B cell (primary cell): ENCODE measurements around the gene SNX22. TPM values are rescaled to one million over a fixed set of nuclear protein-coding genes. Genes with fewer than 3 reads are reported as not detected.

Experiments used
- ATAC-seq: fragments of 200-7000 bp; cut with Tn5 transposase; one replicate; pipeline ENCODE4 v1.10.0; 2021; ENCODE audit warnings: low read depth, mild to moderate bottlenecking, moderate number of reproducible peaks, moderate library complexity
- CTCF ChIA-PET: fragments of 350-600 bp; sonication (Branson Sonifier 250); formaldehyde crosslinking; loops from one replicate; lab custom pipeline; 2021; ENCODE audit warnings: antibody characterized with exemption, inconsistent platforms; lab: Charles Lee
- POLR2A ChIA-PET: fragments of 350-600 bp; sonication (Branson Sonifier 250); formaldehyde crosslinking; loops from one replicate; lab custom pipeline; 2021; ENCODE audit warnings: antibody characterized with exemption; lab: Charles Lee
- DNase-seq: peaks from one replicate; pipeline ENCODE4 v3.0.0; 2013
- H2AFZ ChIP-seq: 2 replicates; pipeline ENCODE4 v1.6.1; 2012; ENCODE audit warnings: mild to moderate bottlenecking, low read depth, low read length; ENCODE audit not compliant: insufficient read depth, poor library complexity, severe bottlenecking
- H3K27ac ChIP-seq, 2 donors: 1 replicate in 1 of 2; 2 replicates in 1 of 2; pipeline ENCODE4 v1.5.1; 2012 to 2013; ENCODE audit warnings: low read length in 2 of 2, mild to moderate bottlenecking in 2 of 2, moderate library complexity in 1 of 2
- H3K27me3 ChIP-seq, 4 experiments: fragments of 200-600 bp in 1 of 4; sonication (generic) in 1 of 4; replicated peaks in 1 of 4; 1 replicate in 2 of 4; 2 replicates in 2 of 4; pipeline versions ENCODE4 v1.6.1 to v1.7.0; 2013 to 2016; ENCODE audit warnings: low read length in 3 of 4, mild to moderate bottlenecking in 2 of 4, mixed read lengths in 1 of 4, moderate library complexity in 1 of 4; ENCODE audit not compliant: insufficient read depth in 4 of 4, control insufficient read depth in 3 of 4; ENCODE audit errors: control extremely low read depth in 1 of 4
- H3K36me3 ChIP-seq, 2 experiments: replicated peaks in 1 of 2; 1 replicate in 1 of 2; 2 replicates in 1 of 2; pipeline versions ENCODE4 v1.6.1 to v1.7.1; 2013; ENCODE audit warnings: low read length in 1 of 2; ENCODE audit not compliant: insufficient read depth in 2 of 2, control insufficient read depth in 1 of 2; ENCODE audit errors: control extremely low read depth in 1 of 2, extremely low read depth in 1 of 2
- H3K4me1 ChIP-seq, 2 donors: fragments of 200-600 bp in 1 of 2; sonication (generic) in 1 of 2; 1 replicate in 1 of 2; 2 replicates in 1 of 2; pipeline versions ENCODE4 v1.5.1 to v1.6.1; 2013 to 2017; ENCODE audit warnings: low read length in 2 of 2; ENCODE audit not compliant: control insufficient read depth in 2 of 2, insufficient read depth in 2 of 2
- H3K4me2 ChIP-seq: replicated peaks from 2 replicates; pipeline ENCODE3; 2012; ENCODE audit warnings: mild to moderate bottlenecking, low read depth, low read length; ENCODE audit not compliant: poor library complexity, severe bottlenecking
- H3K4me3 ChIP-seq, 5 experiments: fragments of 200-600 bp in 1 of 5; sonication (generic) in 1 of 5; 1 replicate in 3 of 5; 2 replicates in 2 of 5; pipeline versions ENCODE4 v1.5.1 to v1.7.0; 2011 to 2016; ENCODE audit warnings: low read length in 4 of 5, mild to moderate bottlenecking in 4 of 5, low read depth in 2 of 5, control low read depth in 1 of 5, moderate library complexity in 1 of 5; ENCODE audit not compliant: insufficient read depth in 1 of 5; ENCODE audit errors: control extremely low read depth in 1 of 5, extremely low read depth in 1 of 5
- H3K79me2 ChIP-seq: fragments of 200-600 bp; sonication (generic); one replicate; pipeline ENCODE4 v1.6.0; 2016; ENCODE audit warnings: low read length; ENCODE audit not compliant: control insufficient read depth, insufficient read depth
- H3K9ac ChIP-seq: fragments of 200-600 bp; sonication (generic); 2 replicates; pipeline ENCODE4 v1.6.1; 2017; ENCODE audit warnings: mild to moderate bottlenecking, low read length, moderate library complexity
- H3K9me3 ChIP-seq, 3 donors: one replicate each; pipeline versions ENCODE4 v1.6.1 to v1.7.1; 2013; ENCODE audit warnings: low read length in 2 of 3; ENCODE audit not compliant: control insufficient read depth in 2 of 3, insufficient read depth in 1 of 3; ENCODE audit errors: control extremely low read depth in 1 of 3
- H4K20me1 ChIP-seq: 2 replicates; pipeline ENCODE4 v1.6.0; 2012; ENCODE audit warnings: mild to moderate bottlenecking, low read length; ENCODE audit not compliant: insufficient read depth, control insufficient read depth, poor library complexity, severe bottlenecking
- H3K27ac Mint-ChIP-seq: one replicate; pipeline ENCODE4 v1.8.0; 2021; ENCODE audit warnings: mixed read lengths
- H3K27me3 Mint-ChIP-seq: one replicate; pipeline ENCODE4 v1.8.0; 2021; ENCODE audit warnings: mixed read lengths
- H3K4me1 Mint-ChIP-seq: one replicate; pipeline ENCODE4 v1.8.0; 2021; ENCODE audit warnings: mixed read lengths
- H3K4me3 Mint-ChIP-seq: one replicate; pipeline ENCODE4 v1.8.0; 2021; ENCODE audit warnings: mixed read lengths
- H3K9me3 Mint-ChIP-seq: one replicate; pipeline ENCODE4 v1.8.0; 2022; ENCODE audit warnings: mixed read lengths; ENCODE audit not compliant: insufficient read depth
- EZH2 ChIP-seq: IDR thresholded peaks from 2 replicates; pipeline ENCODE4 v1.6.1; 2012; ENCODE audit warnings: borderline replicate concordance, low read depth, mild to moderate bottlenecking, moderate library complexity, low read length; ENCODE audit not compliant: insufficient read depth, poor library complexity, severe bottlenecking
- WGBS: methylation state at CpG from one replicate; pipeline ENCODE4 v1.1.5; 2013; ENCODE audit warnings: missing lambda C conversion rate; ENCODE audit not compliant: insufficient coverage; 5-methylcytosine and 5-hydroxymethylcytosine counted together
- intact Hi-C: fragments of 100-400 bp; cut with micrococcal nuclease; formaldehyde crosslinking; loops from one replicate; pipeline ENCODE4 v1.10.0; 2022
- polyA plus RNA-seq: library from polyadenylated mRNA; depleted of rRNA; stranded (reverse); fragments of >200 nt; gene quantifications from 2 replicates; pipeline ENCODE4 v1.2.3, GENCODE V29; 2012
- total RNA-seq, 2 donors: library from RNA; stranded (reverse); fragments of 120-200 nt in 1 of 2; gene quantifications; 1 replicate in 1 of 2; 2 replicates in 1 of 2; pipeline versions ENCODE4 v1.2.3 to v1.2.4, GENCODE V29; 2013 to 2022
- TF ChIP-seq, protein P1 (sequence below): fragments of 200-600 bp; IDR thresholded peaks from one replicate; pipeline ENCODE4 v1.8.0; 2022; ENCODE audit warnings: antibody characterized with exemption, mild to moderate bottlenecking

SNX22 gene
- total and polyA plus RNA-seq, 2 donors (not counting 1 experiment from before 2014, with no cell fraction given), result 44.9 to 305 TPM

GRCh38 chr15:64102497-64102896 is 49.0 kb upstream of the SNX22 start:
- Mint-ChIP-seq H3K27ac (peak overlapping the region; percentile 2), H3K27me3 (no peaks in the 10 kb centered on the region), H3K4me1 (peaks cover 64% of the 10 kb centered on the region), H3K9me3 (no peaks in the 10 kb centered on the region), H3K4me3 (no peak overlapping the region)
- Histone ChIP-seq H2AFZ (no peak overlapping the region), H3K4me3 (no peak overlapping the region), H3K9ac (no peak overlapping the region), H3K27ac (peak overlapping the region in 1 of 2 donors; percentile 34), H3K4me2 (no peak overlapping the region), H3K79me2 (peaks cover 100% of the 10 kb centered on the region), H3K27me3 (no peaks in the 10 kb centered on the region), H3K9me3 (peaks cover 0 to 1% (median 0%) of the 10 kb centered on the region in 3 donors), H3K4me1 (peaks cover 29 to 51% of the 10 kb centered on the region in 2 donors), H3K36me3 (peaks cover 4 to 6% of the 10 kb centered on the region in 2 experiments), H4K20me1 (peaks cover 72% of the 10 kb centered on the region)
- intact Hi-C loops, result no loop called here
- ChIA-PET CTCF (no interaction called here), POLR2A (interaction anchor here (0.9 kb wide), 1 partner anchor 9 kb away, joined by 3 read pairs; the partner anchor contains the start of gene CIAO2A)
- no peak for ATAC-seq
- WGBS, result no CpG with 5 or more reads among the region's 2 CpGs
- TF ChIP-seq EZH2, result no peak
- TF ChIP-seq, protein P1, sequence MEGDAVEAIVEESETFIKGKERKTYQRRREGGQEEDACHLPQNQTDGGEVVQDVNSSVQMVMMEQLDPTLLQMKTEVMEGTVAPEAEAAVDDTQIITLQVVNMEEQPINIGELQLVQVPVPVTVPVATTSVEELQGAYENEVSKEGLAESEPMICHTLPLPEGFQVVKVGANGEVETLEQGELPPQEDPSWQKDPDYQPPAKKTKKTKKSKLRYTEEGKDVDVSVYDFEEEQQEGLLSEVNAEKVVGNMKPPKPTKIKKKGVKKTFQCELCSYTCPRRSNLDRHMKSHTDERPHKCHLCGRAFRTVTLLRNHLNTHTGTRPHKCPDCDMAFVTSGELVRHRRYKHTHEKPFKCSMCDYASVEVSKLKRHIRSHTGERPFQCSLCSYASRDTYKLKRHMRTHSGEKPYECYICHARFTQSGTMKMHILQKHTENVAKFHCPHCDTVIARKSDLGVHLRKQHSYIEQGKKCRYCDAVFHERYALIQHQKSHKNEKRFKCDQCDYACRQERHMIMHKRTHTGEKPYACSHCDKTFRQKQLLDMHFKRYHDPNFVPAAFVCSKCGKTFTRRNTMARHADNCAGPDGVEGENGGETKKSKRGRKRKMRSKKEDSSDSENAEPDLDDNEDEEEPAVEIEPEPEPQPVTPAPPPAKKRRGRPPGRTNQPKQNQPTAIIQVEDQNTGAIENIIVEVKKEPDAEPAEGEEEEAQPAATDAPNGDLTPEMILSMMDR, result no peak
- no peak for DNase-seq

- Histone ChIP-seq H3K79me2 (peaks cover 100% of the 10 kb centered on the region), H3K4me1 (peaks cover 30 to 42% of the 10 kb centered on the region in 2 donors), H3K4me3 (no peak overlapping the region), H3K27ac (no peak overlapping the region), H3K4me2 (no peak overlapping the region), H3K27me3 (no peaks in the 10 kb centered on the region), H4K20me1 (peaks cover 58% of the 10 kb centered on the region), H2AFZ (no peak overlapping the region), H3K9ac (no peak overlapping the region), H3K36me3 (peaks cover 5 to 6% of the 10 kb centered on the region in 2 experiments), H3K9me3 (peaks cover 0 to 1% (median 0%) of the 10 kb centered on the region in 3 donors)
- intact Hi-C loops, result no loop called here
- 97% methylated on average over 5 of the region's 9 CpGs for WGBS
- no peak for ATAC-seq
- no peak overlapping the region for H3K4me3 Mint-ChIP-seq
- no peaks in the 10 kb centered on the region for H3K9me3 Mint-ChIP-seq
- H3K4me1 Mint-ChIP-seq, result peaks cover 54% of the 10 kb centered on the region
- ChIA-PET CTCF (interaction anchor here (0.6 kb wide), 1 partner anchor 30 kb away, joined by 3 read pairs; no protein-coding TSS in a partner anchor), POLR2A (interaction anchor here (0.6 kb wide), 1 partner anchor 11 kb away, joined by 4 read pairs; no protein-coding TSS in a partner anchor)
- no peak for DNase-seq
- H3K27ac Mint-ChIP-seq, result no peak overlapping the region
- H3K27me3 Mint-ChIP-seq, result no peaks in the 10 kb centered on the region
- TF ChIP-seq, protein P1, result no peak
- TF ChIP-seq EZH2, result no peak
Measured at GRCh38 chr15:64105113-64105704, 46.3 kb upstream of the SNX22 start.
